AG04450 (cell line): Measurements from ENCODE around the gene FYN. TPM values are rescaled to one million over a fixed set of nuclear protein-coding genes. Genes with fewer than 3 reads are reported as not detected.
A peak's percentile ranks its signal among the peaks of the same experiment; 100 is the strongest.

Experiments
- CTCF ChIA-PET: fragments of 300-600, 350-600 bp; formaldehyde crosslinking; extraction: SDS; loops from one replicate; lab custom pipeline; 2022; ENCODE audit warnings: antibody characterized with exemption, inconsistent platforms; lab: Charles Lee
- POLR2A ChIA-PET: fragments of 350-600 bp; formaldehyde crosslinking; extraction: SDS; loops from one replicate; lab custom pipeline; 2021; ENCODE audit warnings: antibody characterized with exemption, inconsistent platforms; lab: Yijun Ruan, JAX
- DNase-seq: peaks from one replicate; pipeline ENCODE4 v3.0.0-alpha.2; 2011; ENCODE audit warnings: low read depth, low spot score
- H3K27ac ChIP-seq: one replicate; pipeline ENCODE4 v1.5.1; 2012; ENCODE audit warnings: low read depth, low read length, control low read depth
- H3K27me3 ChIP-seq: one replicate; pipeline ENCODE4 v1.6.0; 2012; ENCODE audit warnings: low read length; ENCODE audit not compliant: control insufficient read depth, insufficient read depth
- H3K4me3 ChIP-seq: 2 replicates; pipeline ENCODE4 v1.5.1; 2011; ENCODE audit warnings: mild to moderate bottlenecking, low read depth, low read length, control low read depth
- H3K9me3 ChIP-seq: 2 replicates; pipeline ENCODE4 v1.5.1; 2012; ENCODE audit warnings: low read length; ENCODE audit not compliant: control insufficient read depth, insufficient read depth
- CTCF ChIP-seq: IDR thresholded peaks from 2 replicates; pipeline ENCODE4 v1.5.1; 2011; ENCODE audit warnings: low read depth, low read length, control low read depth, inconsistent platforms
- polyA plus RNA-seq: library from polyadenylated mRNA; depleted of rRNA; stranded (reverse); fragments of >200 nt; gene quantifications from 2 replicates; pipeline ENCODE4 v1.2.3, GENCODE V29; 2011

FYN gene
- polyA plus RNA-seq, 1 experiment, result 29.0 TPM

- DNase-seq, result no peak
- ChIA-PET CTCF (interaction anchor here (0.6 to 1.6 kb wide), 2 partner anchors 170 to 389 kb away, joined by 3 to 5 read pairs; a partner anchor contains a TSS), POLR2A (no interaction called here)
- Histone ChIP-seq H3K27ac (no peak overlapping the region), H3K9me3 (no peaks in the 10 kb centered on the region), H3K27me3 (no peaks in the 10 kb centered on the region), H3K4me3 (no peak overlapping the region)
- TF ChIP-seq CTCF, result no peak
Observed at GRCh38 chr6:111648100-111648499, 225.2 kb downstream of the FYN start.

GRCh38 chr6:111646942-111647341 is 226.3 kb downstream of the FYN start:
- H3K9me3 ChIP-seq, result no peaks in the 10 kb centered on the region
- H3K4me3 ChIP-seq, result no peak overlapping the region
- no peak for TF ChIP-seq CTCF
- no peaks in the 10 kb centered on the region for H3K27me3 ChIP-seq
- ChIA-PET POLR2A (interaction anchor here (0.7 to 1.5 kb wide), 3 partner anchors 44 to 162 kb away, joined by 3 to 4 read pairs (median 4); no protein-coding TSS in a partner anchor), CTCF (interaction anchor here (0.9 to 1.6 kb wide), 2 partner anchors 285 to 388 kb away, joined by 3 to 5 read pairs; a partner anchor contains a TSS)
- H3K27ac ChIP-seq, result no peak overlapping the region
- peak; percentile 79 for DNase-seq

- POLR2A ChIA-PET, result interaction anchor here (1.5 kb wide), 1 partner anchor 162 kb away, joined by 3 read pairs; no protein-coding TSS in a partner anchor
- Histone ChIP-seq H3K27ac (no peak overlapping the region), H3K9me3 (no peaks in the 10 kb centered on the region), H3K4me3 (no peak overlapping the region), H3K27me3 (no peaks in the 10 kb centered on the region)
- DNase-seq, result no peak
- TF ChIP-seq CTCF, result no peak
- CTCF ChIA-PET, result no interaction called here
Observed at GRCh38 chr6:111646034-111646433, 227.2 kb downstream of the FYN start.

DNA sequence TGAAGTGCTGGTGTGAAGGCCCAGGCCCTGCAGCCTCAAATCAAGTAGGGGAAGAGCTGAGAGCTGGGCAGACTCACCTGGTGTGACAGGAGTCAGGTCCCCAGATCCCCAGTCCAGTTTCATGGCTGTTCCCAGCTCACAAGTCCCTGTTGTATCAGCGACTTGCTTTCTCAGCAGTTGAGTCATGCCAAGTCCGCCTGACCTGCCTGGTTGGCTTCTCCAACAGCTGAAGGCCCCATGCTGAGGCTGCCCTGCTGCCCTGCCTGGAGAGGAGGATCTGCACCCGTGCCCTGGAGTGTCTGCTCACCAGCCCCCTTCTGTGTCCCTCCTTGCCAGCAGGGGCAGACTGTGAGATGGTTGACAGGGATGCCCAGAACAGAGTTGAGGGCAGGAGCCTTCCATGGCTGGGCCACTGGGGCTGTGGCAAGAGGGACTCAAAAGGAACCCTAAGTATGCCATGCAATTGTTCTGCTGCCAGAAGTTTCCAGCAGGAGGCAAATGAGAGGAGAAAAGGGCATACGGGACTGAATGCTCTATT is 228.3 kb downstream of the FYN start:
- POLR2A ChIA-PET, result no interaction called here
- CTCF ChIA-PET, result no interaction called here

More for the DNA sequence above, 228.3 kb downstream of the FYN start:
- Histone ChIP-seq H3K27me3 (no peaks in the 10 kb centered on the region), H3K9me3 (no peaks in the 10 kb centered on the region), H3K27ac (no peak overlapping the region), H3K4me3 (no peak overlapping the region)
- DNase-seq, result no peak
- TF ChIP-seq CTCF, result no peak
